Liver (tissue), 3 donors: Measurements from ENCODE around the gene TNFRSF11A.

Experiments
- EGR1 ChIP-seq, 2 donors: IDR thresholded peaks; 2 replicates each; pipeline ENCODE4 v1.6.1; 2016 to 2018; ENCODE audit warnings: antibody characterized with exemption in 2 of 2, low read depth in 2 of 2
- FOXA2 ChIP-seq: IDR thresholded peaks from 2 replicates; pipeline ENCODE4 v1.6.1; 2016; ENCODE audit warnings: antibody characterized with exemption
- GABPA ChIP-seq, 2 donors: IDR thresholded peaks in 1 of 2; conservative IDR thresholded peaks in 1 of 2; 2 replicates each; pipeline ENCODE4 v1.6.1; 2016; ENCODE audit warnings: antibody characterized with exemption in 2 of 2, mild to moderate bottlenecking in 1 of 2, moderate library complexity in 1 of 2
- HNF4G ChIP-seq: IDR thresholded peaks from 2 replicates; pipeline ENCODE4 v1.6.1; 2016; ENCODE audit warnings: antibody characterized with exemption
- SP1 ChIP-seq: IDR thresholded peaks from 2 replicates; pipeline ENCODE4 v1.6.1; 2018; ENCODE audit warnings: antibody characterized with exemption, mild to moderate bottlenecking
- TAF1 ChIP-seq: conservative IDR thresholded peaks from 2 replicates; pipeline ENCODE4 v1.6.1; 2016; ENCODE audit warnings: antibody characterized with exemption, mild to moderate bottlenecking
- YY1 ChIP-seq: IDR thresholded peaks from 2 replicates; pipeline ENCODE4 v1.6.1; 2016; ENCODE audit warnings: antibody characterized with exemption, mild to moderate bottlenecking
- TF ChIP-seq, protein P1 (sequence below): fragments of 150-350 bp; IDR thresholded peaks from 2 replicates; pipeline ENCODE4 v1.5.1; 2017; ENCODE audit warnings: improper control_type of control experiment, low read depth, low read length; ENCODE audit not compliant: missing input control
- TF ChIP-seq, protein P2 (sequence below): IDR thresholded peaks from 2 replicates; pipeline ENCODE4 v1.6.1; 2016; ENCODE audit warnings: antibody characterized with exemption, mild to moderate bottlenecking
- TF ChIP-seq, protein P3 (sequence below): IDR thresholded peaks from 2 replicates; pipeline ENCODE4 v1.6.1; 2016; ENCODE audit warnings: antibody characterized with exemption
- TF ChIP-seq, protein P4 (sequence below): IDR thresholded peaks from 2 replicates; pipeline ENCODE4 v1.6.1; 2016; ENCODE audit warnings: antibody characterized with exemption
- donor health status: healthy.
- donor health status: healthy.

DNA sequence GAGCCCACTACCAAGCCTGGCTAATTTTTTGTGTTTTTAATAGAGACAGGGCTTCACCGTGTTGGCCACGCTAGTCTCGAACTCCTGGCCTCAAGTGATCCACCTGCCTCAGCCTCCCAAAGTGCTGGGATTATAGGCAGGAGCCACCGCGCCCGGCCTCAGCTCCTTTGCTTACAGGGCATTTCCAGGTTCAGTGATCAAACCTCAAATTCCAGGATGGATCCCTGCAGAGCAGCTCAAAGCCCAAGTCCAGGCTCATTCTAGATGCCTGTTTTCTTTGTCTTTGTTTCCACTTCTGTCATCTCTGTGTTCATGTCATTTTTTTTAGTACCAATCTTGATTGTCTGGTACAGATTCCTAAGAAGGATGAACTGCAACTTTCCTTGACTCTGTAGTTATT, 41.9 kb downstream of the TNFRSF11A start:
- TF ChIP-seq, protein P1, sequence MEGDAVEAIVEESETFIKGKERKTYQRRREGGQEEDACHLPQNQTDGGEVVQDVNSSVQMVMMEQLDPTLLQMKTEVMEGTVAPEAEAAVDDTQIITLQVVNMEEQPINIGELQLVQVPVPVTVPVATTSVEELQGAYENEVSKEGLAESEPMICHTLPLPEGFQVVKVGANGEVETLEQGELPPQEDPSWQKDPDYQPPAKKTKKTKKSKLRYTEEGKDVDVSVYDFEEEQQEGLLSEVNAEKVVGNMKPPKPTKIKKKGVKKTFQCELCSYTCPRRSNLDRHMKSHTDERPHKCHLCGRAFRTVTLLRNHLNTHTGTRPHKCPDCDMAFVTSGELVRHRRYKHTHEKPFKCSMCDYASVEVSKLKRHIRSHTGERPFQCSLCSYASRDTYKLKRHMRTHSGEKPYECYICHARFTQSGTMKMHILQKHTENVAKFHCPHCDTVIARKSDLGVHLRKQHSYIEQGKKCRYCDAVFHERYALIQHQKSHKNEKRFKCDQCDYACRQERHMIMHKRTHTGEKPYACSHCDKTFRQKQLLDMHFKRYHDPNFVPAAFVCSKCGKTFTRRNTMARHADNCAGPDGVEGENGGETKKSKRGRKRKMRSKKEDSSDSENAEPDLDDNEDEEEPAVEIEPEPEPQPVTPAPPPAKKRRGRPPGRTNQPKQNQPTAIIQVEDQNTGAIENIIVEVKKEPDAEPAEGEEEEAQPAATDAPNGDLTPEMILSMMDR: no peak
- TF ChIP-seq GABPA (IDR thresholded peaks at IDR 0.05 in 1 of 2, conservative IDR thresholded peaks at IDR 0.05 in 1 of 2): no peak
- TF ChIP-seq, protein P2, sequence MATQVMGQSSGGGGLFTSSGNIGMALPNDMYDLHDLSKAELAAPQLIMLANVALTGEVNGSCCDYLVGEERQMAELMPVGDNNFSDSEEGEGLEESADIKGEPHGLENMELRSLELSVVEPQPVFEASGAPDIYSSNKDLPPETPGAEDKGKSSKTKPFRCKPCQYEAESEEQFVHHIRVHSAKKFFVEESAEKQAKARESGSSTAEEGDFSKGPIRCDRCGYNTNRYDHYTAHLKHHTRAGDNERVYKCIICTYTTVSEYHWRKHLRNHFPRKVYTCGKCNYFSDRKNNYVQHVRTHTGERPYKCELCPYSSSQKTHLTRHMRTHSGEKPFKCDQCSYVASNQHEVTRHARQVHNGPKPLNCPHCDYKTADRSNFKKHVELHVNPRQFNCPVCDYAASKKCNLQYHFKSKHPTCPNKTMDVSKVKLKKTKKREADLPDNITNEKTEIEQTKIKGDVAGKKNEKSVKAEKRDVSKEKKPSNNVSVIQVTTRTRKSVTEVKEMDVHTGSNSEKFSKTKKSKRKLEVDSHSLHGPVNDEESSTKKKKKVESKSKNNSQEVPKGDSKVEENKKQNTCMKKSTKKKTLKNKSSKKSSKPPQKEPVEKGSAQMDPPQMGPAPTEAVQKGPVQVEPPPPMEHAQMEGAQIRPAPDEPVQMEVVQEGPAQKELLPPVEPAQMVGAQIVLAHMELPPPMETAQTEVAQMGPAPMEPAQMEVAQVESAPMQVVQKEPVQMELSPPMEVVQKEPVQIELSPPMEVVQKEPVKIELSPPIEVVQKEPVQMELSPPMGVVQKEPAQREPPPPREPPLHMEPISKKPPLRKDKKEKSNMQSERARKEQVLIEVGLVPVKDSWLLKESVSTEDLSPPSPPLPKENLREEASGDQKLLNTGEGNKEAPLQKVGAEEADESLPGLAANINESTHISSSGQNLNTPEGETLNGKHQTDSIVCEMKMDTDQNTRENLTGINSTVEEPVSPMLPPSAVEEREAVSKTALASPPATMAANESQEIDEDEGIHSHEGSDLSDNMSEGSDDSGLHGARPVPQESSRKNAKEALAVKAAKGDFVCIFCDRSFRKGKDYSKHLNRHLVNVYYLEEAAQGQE: no peak
- TF ChIP-seq SP1: no peak
- TF ChIP-seq, protein P3, sequence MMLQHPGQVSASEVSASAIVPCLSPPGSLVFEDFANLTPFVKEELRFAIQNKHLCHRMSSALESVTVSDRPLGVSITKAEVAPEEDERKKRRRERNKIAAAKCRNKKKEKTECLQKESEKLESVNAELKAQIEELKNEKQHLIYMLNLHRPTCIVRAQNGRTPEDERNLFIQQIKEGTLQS: no peak
- no peak for TF ChIP-seq YY1
- TF ChIP-seq EGR1 (IDR thresholded peaks at IDR 0.05; ENCODE audit: low read depth in 2 of 2): no peak
- TF ChIP-seq, protein P4, sequence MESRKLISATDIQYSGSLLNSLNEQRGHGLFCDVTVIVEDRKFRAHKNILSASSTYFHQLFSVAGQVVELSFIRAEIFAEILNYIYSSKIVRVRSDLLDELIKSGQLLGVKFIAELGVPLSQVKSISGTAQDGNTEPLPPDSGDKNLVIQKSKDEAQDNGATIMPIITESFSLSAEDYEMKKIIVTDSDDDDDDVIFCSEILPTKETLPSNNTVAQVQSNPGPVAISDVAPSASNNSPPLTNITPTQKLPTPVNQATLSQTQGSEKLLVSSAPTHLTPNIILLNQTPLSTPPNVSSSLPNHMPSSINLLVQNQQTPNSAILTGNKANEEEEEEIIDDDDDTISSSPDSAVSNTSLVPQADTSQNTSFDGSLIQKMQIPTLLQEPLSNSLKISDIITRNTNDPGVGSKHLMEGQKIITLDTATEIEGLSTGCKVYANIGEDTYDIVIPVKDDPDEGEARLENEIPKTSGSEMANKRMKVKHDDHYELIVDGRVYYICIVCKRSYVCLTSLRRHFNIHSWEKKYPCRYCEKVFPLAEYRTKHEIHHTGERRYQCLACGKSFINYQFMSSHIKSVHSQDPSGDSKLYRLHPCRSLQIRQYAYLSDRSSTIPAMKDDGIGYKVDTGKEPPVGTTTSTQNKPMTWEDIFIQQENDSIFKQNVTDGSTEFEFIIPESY: no peak
- TF ChIP-seq HNF4G: no peak
- TF ChIP-seq FOXA2: no peak
- TF ChIP-seq TAF1: no peak
